Fibroblast of skin of abdomen (primary cell): Measurements from ENCODE around the gene COL19A1.
A peak's percentile ranks its signal among the peaks of the same experiment; 100 is the strongest.
"Not testable (repeated sequence)": the region's sequence is repeated elsewhere in the genome, so short reads cannot be mapped to it uniquely, and the experiment has no call there.

ENCODE experiments used
- DNase-seq: peaks from one replicate; pipeline ENCODE4 v3.0.0-alpha.2; 2013

The COL19A1 gene

GRCh38 chr6:69973138-69973537, 106.8 kb downstream of the COL19A1 start:
- no peak for DNase-seq

GRCh38 chr6:69973763-69974162, 107.4 kb downstream of the COL19A1 start:
- DNase-seq: no peak

GRCh38 chr6:69974193-69974592, 107.8 kb downstream of the COL19A1 start:
- DNase-seq: peak; percentile 1

- DNase-seq: no peak
Measured at GRCh38 chr6:69976591-69977090, 110.3 kb downstream of the COL19A1 start.

GRCh38 chr6:69980624-69981023, 114.3 kb downstream of the COL19A1 start:
- DNase-seq: no peak

- no peak for DNase-seq
Measured at GRCh38 chr6:69984506-69984905, 118.2 kb downstream of the COL19A1 start.

- peak; percentile 3 for DNase-seq
Measured at GRCh38 chr6:69985180-69985579, 118.8 kb downstream of the COL19A1 start.

GRCh38 chr6:69987550-69987949, 121.2 kb downstream of the COL19A1 start:
- no peak for DNase-seq

GRCh38 chr6:69988458-69989126, 122.2 kb downstream of the COL19A1 start:
- no peak for DNase-seq

GRCh38 chr6:69994251-69994650, 127.9 kb downstream of the COL19A1 start:
- no peak for DNase-seq

- no peak for DNase-seq
Measured at GRCh38 chr6:70008189-70008588, 141.8 kb downstream of the COL19A1 start.

- not testable (repeated sequence) for DNase-seq
Measured at GRCh38 chr6:70010339-70010738, 144.0 kb downstream of the COL19A1 start.

GRCh38 chr6:70023201-70023600, 156.8 kb downstream of the COL19A1 start:
- DNase-seq: not testable (repeated sequence)

- DNase-seq: no peak
Measured at GRCh38 chr6:70028246-70028645, 161.9 kb downstream of the COL19A1 start.

GRCh38 chr6:70028926-70029325, 162.6 kb downstream of the COL19A1 start:
- no peak for DNase-seq

GRCh38 chr6:70033781-70034180, 167.4 kb downstream of the COL19A1 start:
- no peak for DNase-seq

- no peak for DNase-seq
Measured at GRCh38 chr6:70037445-70037844, 171.1 kb downstream of the COL19A1 start.

- DNase-seq: no peak
Measured at GRCh38 chr6:70040766-70041165, 174.4 kb downstream of the COL19A1 start.

GRCh38 chr6:70041411-70041810, 175.1 kb downstream of the COL19A1 start:
- no peak for DNase-seq

- no peak for DNase-seq
Measured at GRCh38 chr6:70045413-70045812, 179.1 kb downstream of the COL19A1 start.

GRCh38 chr6:70051197-70052124, 185.1 kb downstream of the COL19A1 start:
- no peak for DNase-seq

- DNase-seq: no peak
Measured at GRCh38 chr6:70059039-70059719, 192.8 kb downstream of the COL19A1 start.

- DNase-seq: no peak
Measured at GRCh38 chr6:70060680-70061079, 194.3 kb downstream of the COL19A1 start.
